BE2C (cell line): Measurements from ENCODE around the gene UNC5A.

Experiments used
- DNase-seq: peaks from one replicate; pipeline ENCODE4 v3.0.0-alpha.2; 2020
- H3K27me3 ChIP-seq: fragments of 250-450 bp; sonication (Bioruptor Pico); 2 replicates; pipeline ENCODE4 v1.5.1; 2020; ENCODE audit warnings: mild to moderate bottlenecking
- H3K36me3 ChIP-seq: fragments of 250-450 bp; sonication (Bioruptor Pico); 2 replicates; pipeline ENCODE4 v1.5.1; 2020; ENCODE audit warnings: mild to moderate bottlenecking
- H3K4me1 ChIP-seq: fragments of 250-450 bp; sonication (Bioruptor Pico); 2 replicates; pipeline ENCODE4 v1.5.1; 2020
- H3K4me3 ChIP-seq: 2 replicates; pipeline ENCODE4 v1.5.1; 2011; ENCODE audit warnings: low read depth, low read length
- H3K9me3 ChIP-seq: fragments of 250-450 bp; sonication (Bioruptor Pico); 2 replicates; pipeline ENCODE4 v1.5.1; 2020
- CTCF ChIP-seq: IDR thresholded peaks from 2 replicates; pipeline ENCODE4 v1.5.1; 2012; ENCODE audit warnings: mild to moderate bottlenecking, low read depth, low read length

The UNC5A gene

GRCh38 chr5:176899296-176899891 is 89.0 kb downstream of the UNC5A start, which contains the start of gene HK3:
TSS of gene HK3 (minus strand) at chr5:176899346. CDS start at chr5:176896159, 3,187 bp downstream.
- H3K9me3 ChIP-seq = no peaks in the 10 kb centered on the region
- H3K4me3 ChIP-seq = no peak within 1 kb of the TSS
- peaks cover 18% of the 10 kb centered on the region for H3K36me3 ChIP-seq
- no peak for DNase-seq
- no peak for TF ChIP-seq CTCF
- H3K4me1 ChIP-seq = no peaks in the 10 kb centered on the region
- H3K27me3 ChIP-seq = no peaks in the 10 kb centered on the region

GRCh38 chr5:176899946-176900779 is 89.8 kb downstream of the UNC5A start:
- Histone ChIP-seq H3K9me3 (no peaks in the 10 kb centered on the region), H3K36me3 (peaks cover 23% of the 10 kb centered on the region), H3K4me3 (no peak overlapping the region), H3K27me3 (no peaks in the 10 kb centered on the region), H3K4me1 (no peaks in the 10 kb centered on the region)
- no peak for TF ChIP-seq CTCF
- DNase-seq = no peak

GRCh38 chr5:176900780-176901204 is 90.4 kb downstream of the UNC5A start:
- no peaks in the 10 kb centered on the region for H3K4me1 ChIP-seq
- peaks cover 30% of the 10 kb centered on the region for H3K36me3 ChIP-seq
- TF ChIP-seq CTCF = no peak
- H3K27me3 ChIP-seq = no peaks in the 10 kb centered on the region
- H3K9me3 ChIP-seq = no peaks in the 10 kb centered on the region
- H3K4me3 ChIP-seq = no peak overlapping the region
- no peak for DNase-seq

- Histone ChIP-seq H3K4me3 (no peak overlapping the region), H3K9me3 (no peaks in the 10 kb centered on the region), H3K36me3 (peaks cover 36% of the 10 kb centered on the region), H3K27me3 (no peaks in the 10 kb centered on the region), H3K4me1 (no peaks in the 10 kb centered on the region)
- no peak for TF ChIP-seq CTCF
- DNase-seq = no peak
These were observed 91.1 kb downstream of the UNC5A start for GRCh38 chr5:176901260-176902101.

GRCh38 chr5:176902102-176902814 is 91.9 kb downstream of the UNC5A start:
- DNase-seq = no peak
- H3K4me1 ChIP-seq = no peaks in the 10 kb centered on the region

More at GRCh38 chr5:176902102-176902814, 91.9 kb downstream of the UNC5A start:
- no peaks in the 10 kb centered on the region for H3K27me3 ChIP-seq
- peaks cover 43% of the 10 kb centered on the region for H3K36me3 ChIP-seq
- no peaks in the 10 kb centered on the region for H3K9me3 ChIP-seq
- no peak overlapping the region for H3K4me3 ChIP-seq
- no peak for TF ChIP-seq CTCF
